ENCODE results near the gene FBXO48. TPM values are rescaled to one million over a fixed set of nuclear protein-coding genes. Genes with fewer than 3 reads are reported as not detected.

The FBXO48 gene
- total RNA-seq, 1 experiment from 2014 or later: 0.74 TPM

- Histone ChIP-seq H3K9me3 (ENCODE audit: control insufficient read depth, insufficient read depth, low read depth, low read length) (no peaks in the 10 kb centered on the region), H3K36me3 (ENCODE audit: control insufficient read depth, insufficient read depth, low read length) (no peaks in the 10 kb centered on the region), H3K27ac (ENCODE audit: low read length) (no peak overlapping the region), H3K27me3 (ENCODE audit: control insufficient read depth, insufficient read depth, low read length) (no peaks in the 10 kb centered on the region), H3K4me1 (ENCODE audit: control insufficient read depth, insufficient read depth, low read length) (no peaks in the 10 kb centered on the region), H3K4me3 (ENCODE audit: low read depth in 2 of 2, low read length in 2 of 2) (no peak overlapping the region)
- intact Hi-C loops (cut with micrococcal nuclease; ENCODE audit: unreplicated experiment) (no loop called here), in situ Hi-C loops (cut with HindIII; ENCODE audit: low pct_unique_long_range_greater_than_20kb, low sequenced_read_pairs) (no loop called here)
- BruUV-seq (replicated peaks): no TSS peak
- ChIA-PET CTCF (no interaction called here), POLR2A (no interaction called here)
- TF ChIP-seq CTCF (IDR thresholded peaks at IDR 0.05): no peak
- TF ChIP-seq POLR2AphosphoS5 (IDR thresholded peaks at IDR 0.05; ENCODE audit: low read depth, low read length): no peak
- no peak for TF ChIP-seq SIN3A (IDR thresholded peaks at IDR 0.05; ENCODE audit: borderline replicate concordance, insufficient read depth, low read depth, low read length)
- no peak for TF ChIP-seq TCF7L2 (IDR thresholded peaks at IDR 0.05; ENCODE audit: low read depth, low read length)
- no peak for TF ChIP-seq REST (IDR thresholded peaks at IDR 0.05; ENCODE audit: insufficient read depth in 1 of 2, low read depth in 2 of 2, low read length in 1 of 2)
- DNase-seq (ENCODE audit: low read depth, low spot score) (no peak), ATAC-seq (no peak)
Measured at GRCh38 chr2:68475110-68475509, 8.0 kb upstream of the FBXO48 start.

GRCh38 chr2:68472796-68473414 lies 5.8 kb upstream of the FBXO48 start:
- in situ Hi-C loops (cut with HindIII; ENCODE audit: low pct_unique_long_range_greater_than_20kb, low sequenced_read_pairs): no loop called here
- Histone ChIP-seq H3K4me1 (ENCODE audit: control insufficient read depth, insufficient read depth, low read length) (peaks cover 12% of the 10 kb centered on the region), H3K9me3 (ENCODE audit: control insufficient read depth, insufficient read depth, low read depth, low read length) (no peaks in the 10 kb centered on the region), H3K36me3 (ENCODE audit: control insufficient read depth, insufficient read depth, low read length) (no peaks in the 10 kb centered on the region), H3K4me3 (ENCODE audit: low read depth in 2 of 2, low read length in 2 of 2) (no peak overlapping the region), H3K27ac (ENCODE audit: low read length) (no peak overlapping the region), H3K27me3 (ENCODE audit: control insufficient read depth, insufficient read depth, low read length) (no peaks in the 10 kb centered on the region)
- no TSS peak for BruUV-seq (replicated peaks)
- POLR2A ChIA-PET: no interaction called here
- intact Hi-C loops (cut with micrococcal nuclease; ENCODE audit: unreplicated experiment): no loop called here
- ATAC-seq (no peak), DNase-seq (ENCODE audit: low read depth, low spot score) (no peak)
- no peak for TF ChIP-seq POLR2AphosphoS5 (IDR thresholded peaks at IDR 0.05; ENCODE audit: low read depth, low read length)
- no peak for TF ChIP-seq TCF7L2 (IDR thresholded peaks at IDR 0.05; ENCODE audit: low read depth, low read length)
- no peak for TF ChIP-seq CTCF (IDR thresholded peaks at IDR 0.05)
- no peak for TF ChIP-seq REST (IDR thresholded peaks at IDR 0.05; ENCODE audit: insufficient read depth in 1 of 2, low read depth in 2 of 2, low read length in 1 of 2)
- no peak for TF ChIP-seq SIN3A (IDR thresholded peaks at IDR 0.05; ENCODE audit: borderline replicate concordance, insufficient read depth, low read depth, low read length)
- CTCF ChIA-PET: no interaction called here

Data from Panc1 (cell line).